GM21381 (cell line): Measurements from ENCODE around the gene PRRX1.

ENCODE experiments used
- ATAC-seq: cut with Tn5 transposase; IDR thresholded peaks from one replicate; pipeline ENCODE4 v1.9.1; 2021; ENCODE audit warnings: mild to moderate bottlenecking, moderate library complexity; ENCODE audit not compliant: unreplicated experiment

Gene PRRX1

GRCh38 chr1:170664093-170664827, at the start of gene PRRX1:
Gene PRRX1 (plus strand): TSS chr1:170664131. CDS start chr1:170664219, 88 bp downstream.
- no peak for ATAC-seq

- ATAC-seq: no peak
These were observed 46.2 kb upstream of the PRRX1 start for GRCh38 chr1:170617591-170618330.

- ATAC-seq: no peak
These were observed 45.5 kb upstream of the PRRX1 start for GRCh38 chr1:170618421-170618820.

GRCh38 chr1:170619241-170620028, 44.5 kb upstream of the PRRX1 start:
- no peak for ATAC-seq

- no peak for ATAC-seq
These were observed 43.8 kb upstream of the PRRX1 start for GRCh38 chr1:170620164-170620563.

GRCh38 chr1:170623171-170623570, 40.8 kb upstream of the PRRX1 start:
- no peak for ATAC-seq

- ATAC-seq: no peak
These were observed 39.8 kb upstream of the PRRX1 start for GRCh38 chr1:170624146-170624545.

GRCh38 chr1:170630977-170631376, 33.0 kb upstream of the PRRX1 start:
- no peak for ATAC-seq

- no peak for ATAC-seq
These were observed 29.6 kb upstream of the PRRX1 start for GRCh38 chr1:170634293-170634692.

GRCh38 chr1:170634824-170635410, 29.0 kb upstream of the PRRX1 start:
- no peak for ATAC-seq

GRCh38 chr1:170640581-170640980, 23.4 kb upstream of the PRRX1 start:
- ATAC-seq: no peak

- ATAC-seq: no peak
These were observed 6.6 kb upstream of the PRRX1 start for GRCh38 chr1:170657275-170657853.

- no peak for ATAC-seq
These were observed 4.4 kb upstream of the PRRX1 start for GRCh38 chr1:170659399-170660035.

GRCh38 chr1:170660281-170660713, 3.6 kb upstream of the PRRX1 start:
- ATAC-seq: no peak

GRCh38 chr1:170660871-170661645, 2.9 kb upstream of the PRRX1 start:
- no peak for ATAC-seq

- ATAC-seq: no peak
These were observed 2.1 kb upstream of the PRRX1 start for GRCh38 chr1:170661646-170662411.

- ATAC-seq: no peak
These were observed 1.1 kb upstream of the PRRX1 start for GRCh38 chr1:170662561-170663403.
